GM13976 (cell line): ENCODE measurements around the gene PSG7.
"Not testable (repeated sequence)": the region's sequence is repeated elsewhere in the genome, so short reads cannot be mapped to it uniquely, and the experiment has no call there.

Experiments
- DNase-seq: peaks from one replicate; pipeline ENCODE4 v3.0.0; 2012; ENCODE audit warnings: low spot score
- in situ Hi-C: fragments of 300-500 bp; cut with MboI; formaldehyde crosslinking; loops from one replicate; pipeline ENCODE4 v1.12.0; 2022; ENCODE audit warnings: low sequenced_read_pairs, mixed read lengths, inconsistent platforms; ENCODE audit not compliant: unreplicated experiment
- TF ChIP-seq, protein P1 (sequence below): IDR thresholded peaks from 2 replicates; pipeline ENCODE4 v1.5.1; 2012; ENCODE audit warnings: borderline replicate concordance, mild to moderate bottlenecking; ENCODE audit not compliant: insufficient read depth; ENCODE audit errors: extremely low read depth, missing control alignments, control extremely low read depth

PSG7 gene

GRCh38 chr19:42937107-42937506, at the start of gene PSG7:
Gene PSG7, minus strand, starts transcription at chr19:42937207. Its CDS starts 131 bp downstream, at chr19:42937076.
- DNase-seq, in situ Hi-C loops: not testable (repeated sequence)

DNA sequence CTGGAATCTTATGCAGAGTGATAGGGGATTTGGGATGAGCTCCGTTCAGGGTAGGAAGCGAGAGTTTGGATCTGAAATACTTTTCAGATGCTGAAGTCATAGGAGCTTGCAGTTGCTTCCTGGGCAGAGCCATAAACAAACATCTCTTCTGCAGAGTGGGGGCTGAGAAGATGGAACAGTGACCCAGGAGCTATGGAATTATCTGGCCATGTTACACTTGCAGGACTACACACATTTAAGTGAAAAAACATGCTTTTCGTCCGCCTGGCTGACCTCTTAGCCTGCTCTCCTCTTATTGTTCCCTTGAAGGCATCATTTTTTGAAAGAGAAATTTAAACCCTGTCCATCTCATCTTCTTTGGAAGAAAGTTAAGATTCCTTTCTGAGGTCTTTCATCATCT, 48.6 kb upstream of the PSG7 start:
- DNase-seq = no peak
- TF ChIP-seq, protein P1, sequence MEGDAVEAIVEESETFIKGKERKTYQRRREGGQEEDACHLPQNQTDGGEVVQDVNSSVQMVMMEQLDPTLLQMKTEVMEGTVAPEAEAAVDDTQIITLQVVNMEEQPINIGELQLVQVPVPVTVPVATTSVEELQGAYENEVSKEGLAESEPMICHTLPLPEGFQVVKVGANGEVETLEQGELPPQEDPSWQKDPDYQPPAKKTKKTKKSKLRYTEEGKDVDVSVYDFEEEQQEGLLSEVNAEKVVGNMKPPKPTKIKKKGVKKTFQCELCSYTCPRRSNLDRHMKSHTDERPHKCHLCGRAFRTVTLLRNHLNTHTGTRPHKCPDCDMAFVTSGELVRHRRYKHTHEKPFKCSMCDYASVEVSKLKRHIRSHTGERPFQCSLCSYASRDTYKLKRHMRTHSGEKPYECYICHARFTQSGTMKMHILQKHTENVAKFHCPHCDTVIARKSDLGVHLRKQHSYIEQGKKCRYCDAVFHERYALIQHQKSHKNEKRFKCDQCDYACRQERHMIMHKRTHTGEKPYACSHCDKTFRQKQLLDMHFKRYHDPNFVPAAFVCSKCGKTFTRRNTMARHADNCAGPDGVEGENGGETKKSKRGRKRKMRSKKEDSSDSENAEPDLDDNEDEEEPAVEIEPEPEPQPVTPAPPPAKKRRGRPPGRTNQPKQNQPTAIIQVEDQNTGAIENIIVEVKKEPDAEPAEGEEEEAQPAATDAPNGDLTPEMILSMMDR = no peak
- in situ Hi-C loops = no loop called here

DNA sequence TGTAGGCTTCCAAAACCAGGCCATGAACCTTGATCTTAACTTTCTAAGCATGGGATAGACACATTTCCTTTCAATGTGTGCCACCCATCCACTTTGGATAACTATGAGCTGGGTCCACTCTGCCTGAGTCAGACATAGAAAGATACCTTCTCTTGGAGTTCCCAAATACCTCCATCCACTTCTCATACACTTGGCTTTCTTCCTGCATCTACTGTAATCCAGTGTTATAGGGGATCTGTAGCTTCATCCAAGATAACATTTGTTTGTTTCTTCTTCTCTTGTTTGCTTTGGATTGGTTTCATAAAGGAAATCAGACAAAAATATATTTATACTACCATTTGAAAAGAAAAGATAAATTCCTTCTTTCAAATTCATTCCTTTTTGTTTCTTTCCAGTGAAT, 45.1 kb upstream of the PSG7 start:
- in situ Hi-C loops, DNase-seq: not testable (repeated sequence)

DNA sequence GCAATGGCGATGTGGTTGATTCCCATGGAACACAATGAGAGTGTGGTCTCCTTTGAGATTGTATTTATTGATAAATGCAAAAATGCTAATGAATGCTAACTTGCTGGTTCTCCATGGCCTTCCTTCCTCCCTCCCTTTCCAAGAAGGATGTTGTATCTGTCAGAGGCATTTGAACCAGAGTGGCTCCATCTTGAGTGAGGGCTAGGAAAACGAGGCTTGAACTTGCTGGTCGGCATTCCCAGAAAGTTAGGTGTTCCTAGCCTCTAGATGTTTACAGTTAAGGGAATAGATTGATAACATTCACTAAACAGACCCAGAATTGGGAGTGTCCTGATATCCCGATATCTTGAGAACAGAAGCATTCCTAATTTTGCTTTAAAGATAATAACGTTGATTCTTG, 34.4 kb upstream of the PSG7 start:
- DNase-seq, in situ Hi-C loops: not testable (repeated sequence)

DNA sequence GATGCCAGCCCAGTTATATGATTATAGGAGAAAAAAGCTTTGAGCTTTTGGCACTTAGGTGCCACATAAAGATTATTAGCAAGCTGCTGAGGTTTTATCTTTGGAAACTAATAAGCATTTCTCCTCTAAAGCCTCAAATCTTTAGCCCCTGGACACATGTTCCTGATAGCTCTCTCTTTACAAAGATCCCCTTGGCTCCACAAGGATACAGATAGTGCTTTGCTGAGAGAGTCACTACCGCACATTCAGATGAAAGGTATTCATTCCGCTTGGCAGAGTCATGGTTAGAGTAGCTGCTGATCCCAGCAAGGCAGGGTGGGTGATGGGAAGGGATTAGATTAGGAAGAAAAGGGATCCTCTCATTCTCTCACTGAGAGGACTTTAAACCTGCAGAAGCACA, 28.2 kb upstream of the PSG7 start:
- in situ Hi-C loops = no loop called here
- TF ChIP-seq, protein P1 = no peak
- no peak for DNase-seq

DNA sequence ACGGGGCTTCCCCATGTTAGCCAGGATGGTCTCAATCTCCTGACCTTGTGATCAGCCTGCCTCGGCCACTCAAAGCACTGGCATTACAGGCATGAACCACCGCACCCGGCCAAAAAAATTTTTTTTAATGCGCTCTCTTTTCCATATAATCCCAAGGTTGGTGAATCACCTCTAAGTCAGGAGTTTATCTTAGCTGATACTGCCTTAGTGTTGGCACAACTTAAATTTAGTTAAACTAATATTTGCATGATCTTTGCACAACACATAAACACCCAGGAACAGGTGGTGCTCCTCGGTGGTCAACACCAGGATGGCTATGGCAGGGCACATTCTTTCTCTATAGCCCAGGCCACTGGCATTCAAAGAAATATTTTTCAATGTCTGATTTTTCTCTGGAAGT, 24.1 kb upstream of the PSG7 start:
- TF ChIP-seq, protein P1 = no peak
- in situ Hi-C loops = no loop called here
- DNase-seq = no peak

- in situ Hi-C loops, DNase-seq: not testable (repeated sequence)
Measured at GRCh38 chr19:42952126-42952525, 15.1 kb upstream of the PSG7 start.

DNA sequence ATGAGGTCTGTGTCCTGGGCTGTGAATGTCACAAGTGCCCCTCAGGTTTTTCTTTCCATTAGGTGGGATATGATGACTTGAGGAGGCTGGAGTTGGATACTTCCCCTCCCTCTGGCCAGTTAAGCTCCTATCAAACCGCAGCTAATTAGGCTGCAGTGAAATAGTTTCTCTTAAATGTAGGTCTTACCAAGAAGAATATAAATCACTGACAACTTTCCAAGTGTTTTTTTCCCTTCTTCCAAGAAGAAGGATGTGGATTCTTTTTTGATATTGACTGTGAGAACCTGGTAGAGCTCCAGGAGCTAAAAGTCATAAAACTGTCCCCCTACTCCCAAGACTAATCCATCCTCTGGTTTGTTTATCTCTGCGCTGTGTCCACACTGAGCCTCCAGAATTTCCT, 14.5 kb upstream of the PSG7 start:
- DNase-seq, in situ Hi-C loops: not testable (repeated sequence)

DNA sequence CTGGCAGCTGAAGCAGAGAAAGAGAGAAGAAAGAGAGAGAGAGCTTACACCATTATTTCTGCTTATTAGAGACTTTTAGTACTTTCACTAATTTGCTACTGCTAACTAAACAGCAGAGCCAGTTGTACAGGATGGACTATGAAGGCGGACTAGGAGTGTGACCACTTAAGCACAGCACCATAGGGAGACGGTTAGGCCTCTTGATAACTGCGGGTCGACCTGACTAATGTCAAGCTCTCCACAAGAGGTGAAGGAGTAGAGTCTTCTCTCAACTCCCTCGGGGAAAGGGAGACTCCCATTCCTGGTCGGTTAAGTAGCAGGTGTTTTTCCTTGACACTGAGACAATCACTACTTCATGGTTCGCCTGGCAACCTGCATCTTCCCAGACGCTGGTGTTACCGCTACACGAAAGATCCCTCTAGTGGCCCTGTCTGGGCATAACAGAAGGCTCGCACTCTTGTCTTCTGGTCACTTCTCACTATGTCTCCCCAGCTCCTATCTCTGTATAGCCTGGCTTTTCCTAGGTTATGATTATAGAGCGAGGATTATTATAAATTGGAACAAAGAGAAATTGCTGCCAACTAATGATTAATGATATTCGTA, 5.3 kb upstream of the PSG7 start:
- in situ Hi-C loops = no loop called here
- DNase-seq = no peak
- TF ChIP-seq, protein P1 = no peak

DNA sequence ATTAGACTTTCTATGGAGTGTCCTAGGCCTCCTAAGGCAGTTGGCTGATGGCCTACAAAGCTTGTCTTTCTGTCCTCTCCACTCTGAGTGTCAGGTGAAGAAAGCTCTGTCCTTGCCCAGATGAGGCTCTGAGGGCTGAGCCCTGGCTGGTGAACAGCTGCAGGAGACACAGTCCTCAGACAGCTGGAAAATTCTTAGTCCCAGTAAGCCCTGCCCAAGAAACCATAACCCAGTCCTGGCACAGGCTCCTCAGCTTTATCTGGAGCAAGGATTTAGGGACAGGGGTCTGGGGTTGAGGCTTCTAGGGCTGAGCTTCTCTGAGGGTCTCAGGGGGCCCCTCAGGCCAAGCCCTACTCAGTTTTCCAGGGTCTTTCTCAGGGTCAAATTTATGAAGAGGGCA, 2.3 kb downstream of the PSG7 start:
- not testable (repeated sequence) for DNase-seq

GRCh38 chr19:42934183-42934582, 2.8 kb downstream of the PSG7 start:
- in situ Hi-C loops, DNase-seq: not testable (repeated sequence)

More for the DNA sequence above, 2.3 kb downstream of the PSG7 start:
- in situ Hi-C loops = not testable (repeated sequence)

DNA sequence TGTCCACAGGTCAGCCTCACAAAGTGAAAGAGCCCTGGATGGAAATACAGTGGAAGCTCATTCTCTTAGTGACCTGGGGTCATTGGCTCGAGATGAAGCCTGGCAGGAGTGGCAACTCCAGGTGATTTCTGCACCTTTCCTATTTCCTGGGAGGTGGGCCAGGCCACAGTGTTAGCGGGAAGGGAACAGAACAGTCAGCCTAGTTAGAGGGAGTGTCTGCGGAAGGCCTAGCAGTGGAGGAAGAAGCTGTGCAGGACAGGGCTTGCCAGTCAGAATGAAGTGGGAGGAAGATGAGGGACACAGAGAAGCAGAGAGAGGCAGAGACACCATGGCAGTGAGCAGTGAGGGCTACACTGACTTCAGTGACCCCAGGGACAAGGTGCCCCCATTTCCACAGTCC, 3.6 kb downstream of the PSG7 start:
- DNase-seq, in situ Hi-C loops: not testable (repeated sequence)

DNA sequence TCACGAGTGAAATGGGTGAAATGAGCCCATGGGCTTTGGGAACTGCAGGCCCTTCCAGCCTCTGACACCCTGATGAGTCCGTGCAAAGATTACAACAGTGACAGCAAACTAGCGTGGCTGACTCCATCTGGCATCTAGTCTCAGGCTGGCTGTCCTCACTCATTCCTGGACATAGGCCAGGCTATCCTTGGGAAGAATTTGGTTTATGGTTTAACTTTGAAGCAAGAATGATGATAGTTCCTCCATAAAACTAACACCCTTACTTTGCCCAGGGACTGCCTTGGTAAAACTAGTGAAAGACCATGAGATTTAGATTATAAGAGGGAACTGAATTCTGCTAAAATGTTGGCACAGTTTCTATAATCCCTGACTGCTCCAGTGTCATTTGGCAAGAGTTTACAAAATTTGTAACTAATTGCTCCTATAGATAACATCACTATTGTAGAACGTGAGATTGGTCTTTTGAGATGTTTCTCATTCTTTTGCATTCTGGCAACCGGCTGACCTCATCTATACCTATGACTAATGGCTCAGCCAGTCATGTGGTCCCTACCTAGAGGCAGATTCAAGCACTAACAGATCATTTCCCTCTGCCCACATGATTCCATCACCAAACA, 4.4 kb downstream of the PSG7 start:
- DNase-seq, in situ Hi-C loops: not testable (repeated sequence)

DNA sequence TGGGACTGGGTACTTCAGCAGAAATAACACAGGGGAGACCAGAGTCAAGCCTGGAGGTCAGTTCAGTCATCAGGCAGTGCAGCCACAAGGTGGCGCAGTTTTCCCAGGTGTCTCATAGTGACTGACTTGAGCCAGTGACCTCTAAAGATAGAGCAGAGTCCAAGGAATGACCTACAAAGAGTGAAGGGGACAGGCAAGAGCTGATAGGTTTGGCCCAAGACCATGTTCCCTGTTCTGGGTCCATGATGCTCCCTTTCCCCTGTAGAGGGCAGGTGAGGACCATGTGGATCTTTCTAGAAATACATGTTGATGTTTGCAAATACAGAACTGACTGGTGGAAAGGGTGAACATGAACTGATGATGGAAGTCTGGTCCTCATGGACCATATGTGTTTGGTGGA, 6.8 kb downstream of the PSG7 start:
- in situ Hi-C loops, DNase-seq: not testable (repeated sequence)
